NCI-H2227 (cell line): ENCODE results near the gene PIGL.
"Not testable (repeated sequence)": the region's sequence is repeated elsewhere in the genome, so short reads cannot be mapped to it uniquely, and the experiment has no call there.

Experiments
- DNase-seq: peaks from one replicate; lab custom pipeline; 2025; ENCODE audit not compliant: unreplicated experiment; lab: John Stamatoyannopoulos, UW

PIGL gene

DNA sequence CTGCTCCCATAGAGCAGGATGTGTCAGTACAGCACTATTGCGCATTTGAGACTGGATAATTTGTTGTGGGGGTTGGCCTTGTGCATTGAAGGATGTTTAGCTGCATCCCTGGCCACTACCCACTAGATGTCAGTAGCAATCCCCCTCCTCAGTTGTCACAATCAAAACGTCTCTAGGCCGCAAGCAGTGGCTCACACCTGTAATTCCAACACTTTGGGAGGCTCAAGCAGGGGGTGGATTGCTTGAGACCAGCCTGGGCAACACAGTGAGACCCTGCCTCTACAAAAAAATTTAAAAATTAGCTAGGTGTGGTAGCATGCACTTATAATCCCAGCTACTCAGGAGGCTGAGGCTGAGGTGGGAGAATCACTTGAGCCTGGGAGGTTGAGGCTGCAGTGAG is 87.8 kb downstream of the PIGL start:
- peak; percentile 30 for DNase-seq

DNA sequence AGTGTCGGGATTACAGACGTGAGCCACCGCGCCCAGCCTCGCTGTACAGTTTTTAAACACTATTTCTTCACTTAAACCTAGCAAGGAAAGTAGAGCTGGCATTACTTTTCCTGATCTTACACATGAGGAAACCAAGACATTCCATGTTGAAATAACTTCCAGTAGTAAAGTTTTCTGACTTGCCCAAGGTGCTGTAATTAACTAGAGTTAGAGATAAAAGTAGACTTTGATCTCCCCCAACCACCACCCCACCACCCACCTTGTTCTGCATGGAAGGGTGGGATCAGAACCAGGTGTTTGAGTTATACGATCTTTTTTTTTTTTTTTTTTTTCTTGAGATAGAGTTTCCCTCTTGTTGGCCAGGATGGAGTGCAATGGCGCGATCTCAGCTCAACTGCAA is 89.2 kb downstream of the PIGL start:
- no peak for DNase-seq

DNA sequence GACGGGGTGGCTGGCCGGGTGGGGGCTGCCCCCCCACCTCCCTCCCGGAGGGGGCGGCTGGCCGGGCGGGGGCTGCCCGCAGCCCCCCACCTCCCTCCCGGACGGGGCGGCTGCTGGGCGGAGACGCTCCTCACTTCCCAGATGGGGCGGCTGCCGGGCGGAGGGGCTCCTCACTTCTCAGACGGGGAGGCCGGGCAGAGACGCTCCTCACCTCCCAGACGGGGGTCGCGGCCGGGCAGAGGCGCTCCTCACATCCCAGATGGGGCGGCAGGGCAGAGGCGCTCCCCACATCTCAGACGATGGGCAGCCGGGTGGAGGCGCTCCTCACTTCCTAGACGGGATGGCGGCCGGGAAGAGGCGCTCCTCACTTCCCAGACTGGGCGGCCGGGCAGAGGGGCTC is 95.1 kb downstream of the PIGL start:
- not testable (repeated sequence) for DNase-seq

DNA sequence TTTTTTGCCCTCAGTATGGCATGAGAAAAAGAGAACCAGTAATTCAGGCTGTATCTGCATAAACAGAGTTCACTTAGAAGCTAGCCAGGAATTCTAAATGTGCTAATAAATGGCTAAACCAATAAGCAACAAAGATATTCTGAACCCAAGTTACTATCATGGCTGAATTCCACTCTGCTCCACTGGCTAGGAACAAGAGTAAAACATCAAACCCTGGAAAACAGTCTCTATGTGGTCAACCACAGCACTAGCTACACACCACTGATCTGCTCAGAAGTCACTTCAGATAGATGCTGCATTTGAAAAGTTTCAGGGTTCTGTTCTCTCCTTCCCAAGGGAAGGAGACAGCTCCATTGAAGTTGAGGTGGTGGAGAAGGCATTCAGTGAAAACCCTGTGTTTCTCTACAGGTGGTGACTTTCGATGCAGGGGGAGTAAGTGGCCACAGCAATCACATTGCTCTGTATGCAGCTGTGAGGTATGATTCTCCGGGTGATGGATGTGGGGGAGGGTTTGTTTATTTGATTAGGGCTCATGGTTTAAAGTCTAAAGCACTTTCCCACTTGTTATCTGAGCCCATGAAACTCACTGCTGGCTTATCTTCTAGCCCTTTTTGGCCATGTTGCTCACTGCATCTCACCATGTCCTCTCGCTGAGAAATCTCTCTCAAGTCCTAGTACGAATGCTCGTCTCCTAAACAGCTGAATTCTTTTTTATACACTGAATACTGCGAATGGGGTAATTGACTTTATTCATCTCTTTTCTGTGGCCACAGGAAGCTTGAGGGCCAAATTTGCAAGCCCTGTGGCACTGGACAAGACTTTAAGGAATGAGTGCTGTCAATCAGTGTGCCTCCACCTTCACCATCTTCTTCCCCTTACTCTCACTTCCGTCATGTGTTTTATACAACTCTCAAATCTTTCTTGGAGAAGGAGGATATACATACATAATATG is 96.4 kb downstream of the PIGL start:
- DNase-seq = no peak

DNA sequence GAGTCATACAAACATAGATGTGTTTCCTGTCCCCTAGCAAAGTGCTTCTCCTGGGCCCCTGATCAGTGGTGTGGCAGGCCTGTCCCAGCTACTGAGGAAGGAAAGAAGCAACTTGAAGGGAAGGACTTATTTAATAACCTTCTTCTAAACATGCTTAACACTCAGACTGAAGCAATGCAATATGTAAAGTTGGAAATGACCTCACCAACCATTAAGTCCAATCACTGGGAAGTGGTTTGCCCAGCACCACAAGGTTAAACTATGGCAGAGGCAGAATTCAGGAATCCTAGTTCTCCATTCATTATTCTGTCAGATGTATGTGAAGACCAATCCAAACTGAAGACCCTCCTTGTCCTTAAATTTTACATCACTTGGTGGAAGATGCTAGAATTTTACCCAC is 97.2 kb downstream of the PIGL start:
- no peak for DNase-seq

DNA sequence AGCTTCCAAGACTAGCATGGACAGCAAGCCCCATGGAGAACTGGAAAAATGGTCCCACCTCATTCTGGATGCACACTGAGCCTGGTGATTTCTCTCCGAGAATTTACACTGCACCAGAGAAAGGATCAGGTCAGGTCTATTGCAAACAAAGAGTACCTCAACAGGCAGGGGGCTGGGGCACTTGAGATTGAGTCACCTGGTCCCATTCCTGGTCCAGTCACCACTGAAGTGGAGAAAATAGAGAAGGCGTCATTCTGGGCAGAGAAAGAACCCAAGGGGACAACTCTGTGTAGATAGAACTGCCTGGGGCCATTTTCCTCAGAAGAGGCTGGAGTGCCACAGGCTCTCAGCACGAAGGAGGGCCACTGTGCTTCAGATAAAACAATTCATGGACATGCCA is 97.8 kb downstream of the PIGL start:
- DNase-seq = no peak

DNA sequence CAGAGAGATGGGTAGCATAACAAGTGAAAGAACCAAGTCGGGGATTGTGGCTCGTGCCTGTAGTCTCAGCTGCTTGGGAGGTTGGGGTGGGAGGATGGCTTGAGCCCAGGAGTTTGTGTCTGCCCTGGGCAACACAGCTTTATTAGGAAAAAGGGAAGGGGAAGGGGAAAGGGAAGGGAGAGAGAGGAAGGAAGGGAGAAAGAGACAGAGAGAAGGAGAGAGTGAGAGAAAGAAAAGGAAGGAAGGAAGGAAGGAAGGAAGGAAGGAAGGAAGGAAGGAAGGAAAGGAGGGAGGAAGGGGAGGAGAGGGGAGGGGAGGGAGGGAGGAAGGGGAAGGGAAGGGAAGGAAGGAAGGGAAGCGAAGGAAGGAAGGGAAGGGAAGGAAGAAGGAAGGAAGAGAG is 103.0 kb downstream of the PIGL start:
- no peak for DNase-seq

DNA sequence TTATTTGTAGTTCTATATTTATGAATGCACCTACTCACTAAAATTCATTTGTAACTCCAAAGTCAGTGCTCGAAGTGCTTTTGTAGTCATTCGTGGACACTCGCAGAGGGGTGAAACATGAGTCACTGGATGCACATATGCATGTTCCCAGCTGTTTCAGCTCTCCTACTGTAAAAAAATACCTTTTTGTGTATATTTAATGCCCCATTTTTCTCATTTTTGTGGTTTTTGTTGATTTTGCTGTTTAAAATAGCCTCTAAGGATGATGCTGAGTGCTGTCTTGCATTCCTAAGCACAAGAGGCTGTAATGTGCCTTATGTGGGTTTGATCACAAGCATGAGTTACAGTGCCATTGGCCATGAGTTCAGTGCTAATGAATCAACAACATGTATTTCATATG is 105.6 kb downstream of the PIGL start:
- DNase-seq = no peak

DNA sequence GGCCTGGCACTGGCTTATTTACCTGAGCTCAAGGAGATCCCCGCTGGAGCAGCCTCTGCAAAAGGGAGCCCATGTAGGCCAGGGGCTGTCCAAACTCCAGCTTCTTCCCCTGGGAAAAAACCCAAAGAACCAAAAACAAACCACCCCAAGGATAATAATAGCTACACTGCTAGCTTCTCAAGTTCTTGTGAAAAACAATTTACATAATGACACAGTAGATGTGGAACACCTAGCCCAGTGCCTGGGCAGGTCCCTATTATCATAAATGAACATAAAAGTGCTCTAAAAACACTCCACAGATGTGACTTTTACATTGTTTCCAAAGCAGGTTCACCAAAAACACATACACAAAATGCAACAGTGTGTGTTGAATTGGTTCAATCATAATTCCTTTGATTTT is 109.0 kb downstream of the PIGL start:
- no peak for DNase-seq

DNA sequence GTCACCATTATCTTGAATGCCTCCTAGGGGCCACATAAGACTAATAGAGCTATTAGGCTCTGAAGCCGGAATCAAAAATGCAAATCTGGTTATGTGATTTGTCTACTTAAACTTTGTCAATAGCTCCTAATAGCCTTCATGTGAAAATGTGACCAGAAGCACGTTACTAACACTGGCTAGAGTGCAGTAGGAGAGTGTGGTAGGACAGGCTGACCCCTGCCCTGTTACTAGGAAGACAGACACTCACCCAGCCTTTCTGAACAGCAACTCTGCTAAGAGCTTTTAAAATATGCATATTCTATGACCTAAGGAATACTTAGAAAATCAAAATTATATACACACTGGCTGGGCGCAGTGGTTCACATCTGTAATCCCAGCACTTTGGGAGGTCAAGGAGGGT is 110.0 kb downstream of the PIGL start:
- DNase-seq = no peak

DNA sequence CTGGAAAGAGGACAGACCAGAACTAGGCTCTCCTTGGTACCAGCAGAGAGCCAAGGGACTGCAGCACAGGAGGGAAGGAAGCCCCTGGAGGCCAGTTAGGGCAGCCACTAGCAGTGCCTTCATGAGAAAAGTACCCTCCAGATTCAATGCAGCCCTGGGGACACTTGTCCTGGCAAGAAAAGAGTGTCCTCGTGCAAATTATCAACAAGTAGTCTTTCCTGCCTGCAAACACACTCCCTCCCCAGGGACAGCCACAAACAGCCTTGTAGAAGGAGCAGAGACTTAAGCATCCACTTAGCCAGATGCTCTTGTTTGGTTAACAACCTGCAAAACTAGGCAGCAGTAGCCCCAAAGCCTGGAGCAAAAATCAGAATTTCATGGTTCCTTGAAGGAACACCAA is 112.0 kb downstream of the PIGL start:
- no peak for DNase-seq

DNA sequence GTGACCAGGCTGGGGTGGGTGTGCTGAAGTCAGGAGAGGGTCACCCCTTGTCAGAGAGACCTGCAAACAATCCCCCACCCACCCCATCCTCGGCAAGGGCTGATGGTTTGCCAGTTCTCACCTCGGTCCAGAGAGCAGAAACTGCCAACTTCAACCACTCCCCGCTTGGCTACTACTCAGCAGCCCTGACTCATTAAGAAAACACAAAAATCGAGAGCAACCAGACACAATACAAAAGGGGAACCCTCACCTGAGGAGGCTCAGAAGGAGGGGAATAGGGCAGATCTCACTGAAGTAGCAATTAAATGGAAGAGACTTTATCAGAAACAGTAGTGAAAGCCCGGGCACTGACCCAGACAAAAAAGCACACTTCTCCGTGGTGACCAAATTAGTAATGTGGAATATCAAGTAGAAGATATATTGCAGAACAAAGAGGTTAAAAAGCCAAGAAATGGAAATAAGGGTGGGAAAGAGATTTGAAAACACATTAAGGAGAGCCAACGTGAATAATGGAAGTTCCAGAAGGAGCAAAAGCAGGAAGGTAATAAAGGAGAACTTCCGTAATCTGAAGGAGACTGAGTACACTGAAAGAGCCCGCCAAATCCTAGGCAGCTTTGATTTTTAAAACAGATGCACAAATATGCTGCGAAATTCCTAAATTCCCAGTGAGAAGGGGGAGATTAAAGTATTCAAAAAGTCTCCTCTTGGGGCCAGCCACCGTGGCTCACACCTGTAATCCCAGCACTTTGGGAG is 112.7 kb downstream of the PIGL start:
- no peak for DNase-seq

DNA sequence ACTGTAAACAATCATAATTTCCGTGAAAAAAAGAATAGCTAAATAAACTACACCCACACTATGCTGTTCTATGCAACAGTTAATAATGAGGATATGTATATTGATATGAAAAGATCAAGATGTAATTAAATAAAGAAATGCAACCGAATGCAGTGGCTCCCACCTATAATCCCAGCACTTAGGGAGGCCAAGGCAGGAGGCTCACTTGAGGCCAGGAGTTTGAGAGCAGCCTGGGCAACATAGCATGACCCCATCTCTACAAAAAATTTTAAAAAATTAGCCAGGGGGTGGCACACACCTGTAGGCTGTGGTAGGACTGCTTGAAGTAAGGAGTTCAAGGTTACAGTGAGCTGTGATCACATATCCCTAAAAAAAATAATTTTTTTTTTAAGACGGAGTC is 121.4 kb downstream of the PIGL start:
- DNase-seq = no peak

DNA sequence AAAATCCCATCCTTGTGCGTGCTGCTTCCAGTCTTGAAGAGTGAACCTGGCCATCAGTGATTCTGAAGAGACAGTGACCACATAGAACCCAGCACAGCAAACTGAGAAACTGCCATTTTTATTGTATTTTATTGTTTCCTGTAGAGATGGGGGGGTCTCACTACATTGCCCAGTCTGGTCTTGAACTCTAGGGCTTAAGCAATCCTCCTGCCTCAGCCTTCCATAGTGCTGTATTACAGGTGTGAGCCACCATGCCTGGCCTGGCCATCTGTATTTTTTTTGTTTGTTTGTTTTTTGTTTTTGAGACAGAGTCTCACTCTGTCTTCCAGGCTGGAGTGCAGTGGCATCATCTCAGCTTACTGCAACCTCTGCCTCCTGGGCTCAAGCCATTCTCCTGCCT is 122.4 kb downstream of the PIGL start:
- DNase-seq = no peak

DNA sequence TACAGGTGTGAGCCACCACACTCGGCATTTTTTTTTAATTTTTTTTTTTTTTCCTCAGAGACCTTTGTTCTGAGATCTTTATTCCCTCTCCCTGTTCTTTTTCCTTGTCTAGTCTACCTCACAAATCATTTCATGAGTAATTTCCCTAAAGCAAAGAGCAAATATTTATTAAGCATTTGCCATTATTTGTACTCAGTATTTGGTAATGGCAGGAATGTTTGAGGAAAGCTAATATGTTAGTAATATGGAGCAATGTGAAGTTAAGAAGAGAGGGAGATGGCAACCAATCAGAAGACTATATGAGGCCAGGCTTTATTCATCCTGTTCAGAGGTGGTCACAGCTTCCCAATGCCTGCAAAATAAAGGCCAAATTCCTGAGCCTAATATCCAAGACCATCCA is 122.9 kb downstream of the PIGL start:
- DNase-seq = no peak

DNA sequence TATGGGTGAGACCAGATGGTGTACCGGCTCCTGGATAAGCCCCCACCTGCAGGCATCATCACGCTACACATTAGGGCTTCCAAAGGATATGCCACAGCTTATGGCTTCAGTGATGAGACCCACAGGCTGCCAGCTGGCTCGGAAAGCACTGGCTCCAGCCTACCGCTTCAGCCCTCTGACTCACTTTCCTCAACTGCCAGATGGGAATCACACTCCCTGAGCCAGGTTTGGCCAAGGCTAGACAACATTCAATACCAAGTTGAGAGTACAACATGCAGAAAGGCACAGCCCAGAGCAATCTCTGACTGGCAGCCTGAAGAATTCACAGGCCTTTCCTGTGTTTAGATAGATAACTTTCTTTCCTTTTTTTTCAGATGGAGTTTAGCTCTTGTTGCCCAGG is 126.0 kb downstream of the PIGL start:
- no peak for DNase-seq

DNA sequence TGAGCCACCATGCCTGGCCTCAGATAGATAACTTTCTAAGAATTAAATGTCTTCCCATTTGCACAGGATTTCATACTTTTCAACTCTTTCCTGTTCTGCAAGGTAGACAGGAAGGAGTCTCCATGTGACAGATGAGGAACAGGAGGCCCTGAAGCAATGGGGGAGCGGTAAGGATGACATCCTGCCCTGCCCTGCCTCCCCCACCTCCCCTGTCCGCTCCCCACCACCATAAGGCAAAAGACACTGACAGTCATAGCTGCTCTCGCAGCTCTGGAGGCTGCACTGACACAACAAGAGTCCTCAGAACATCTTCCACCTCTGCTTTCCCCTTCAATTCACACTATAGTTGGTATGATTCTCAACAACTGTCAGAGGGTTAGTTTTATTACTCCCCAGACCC is 126.6 kb downstream of the PIGL start:
- no peak for DNase-seq

DNA sequence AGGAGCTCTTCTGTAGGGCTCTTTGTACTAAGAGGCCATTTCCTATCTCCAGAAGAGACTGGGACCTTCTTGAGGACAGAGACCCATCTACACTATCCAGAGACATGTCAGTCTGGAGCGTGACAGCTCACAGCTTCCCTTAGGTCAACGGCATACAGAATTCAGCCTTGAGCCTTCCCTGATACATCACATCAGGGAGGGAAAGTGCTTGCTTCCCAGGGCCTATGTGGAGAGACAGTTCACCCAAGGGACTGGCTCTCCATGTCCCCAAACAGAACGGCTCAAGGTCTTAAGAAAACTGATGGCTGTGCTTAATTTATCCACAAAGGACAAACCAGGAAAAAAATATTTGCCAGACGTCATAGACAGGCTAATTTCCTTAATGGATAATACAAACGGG is 128.6 kb downstream of the PIGL start:
- DNase-seq = no peak

DNA sequence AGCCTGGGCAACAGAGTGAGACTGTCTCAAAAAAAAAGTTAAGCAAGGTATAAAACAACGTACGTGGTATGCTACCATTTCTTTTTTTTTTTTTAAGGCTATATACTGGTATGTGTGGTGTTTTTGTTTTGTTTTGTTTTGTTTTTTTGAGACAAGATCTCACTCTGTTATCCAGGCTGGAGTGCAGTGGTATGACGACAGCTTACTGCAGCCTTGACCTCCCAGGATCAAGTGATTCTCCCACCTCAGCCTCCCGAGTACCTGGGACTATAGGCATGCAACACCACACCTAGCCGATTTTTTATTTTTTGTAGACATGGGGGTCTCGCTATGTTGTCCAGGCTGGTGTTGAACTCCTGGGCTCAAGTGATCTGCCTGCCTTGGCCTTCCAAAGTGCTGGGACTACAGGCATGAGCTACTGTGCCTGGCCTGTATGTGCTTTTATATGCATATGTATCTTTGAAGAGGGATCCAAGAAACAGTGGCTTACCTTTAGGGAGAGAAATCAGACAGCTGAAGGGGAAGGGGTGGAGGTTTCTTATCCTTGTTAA is 129.8 kb downstream of the PIGL start:
- DNase-seq = no peak

DNA sequence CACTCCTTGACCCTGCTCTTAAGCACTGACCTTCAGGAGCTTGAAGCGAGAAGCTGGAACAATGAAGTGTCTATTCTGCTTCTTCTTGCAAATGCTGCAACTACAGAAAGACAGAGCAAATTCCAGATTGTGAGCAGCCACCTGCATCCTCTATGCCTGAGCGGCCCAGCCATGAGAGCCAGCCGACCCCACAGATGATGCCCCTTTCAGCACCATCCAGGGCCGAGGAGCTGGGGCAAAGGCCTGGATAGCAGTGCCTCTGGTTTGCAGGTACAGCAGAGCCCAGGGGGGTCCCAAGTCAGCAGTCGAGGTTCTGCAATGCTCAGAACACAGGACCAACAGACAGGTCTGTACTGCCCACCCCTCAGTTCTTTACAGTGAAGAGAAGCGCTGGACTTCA is 131.6 kb downstream of the PIGL start:
- DNase-seq = no peak

DNA sequence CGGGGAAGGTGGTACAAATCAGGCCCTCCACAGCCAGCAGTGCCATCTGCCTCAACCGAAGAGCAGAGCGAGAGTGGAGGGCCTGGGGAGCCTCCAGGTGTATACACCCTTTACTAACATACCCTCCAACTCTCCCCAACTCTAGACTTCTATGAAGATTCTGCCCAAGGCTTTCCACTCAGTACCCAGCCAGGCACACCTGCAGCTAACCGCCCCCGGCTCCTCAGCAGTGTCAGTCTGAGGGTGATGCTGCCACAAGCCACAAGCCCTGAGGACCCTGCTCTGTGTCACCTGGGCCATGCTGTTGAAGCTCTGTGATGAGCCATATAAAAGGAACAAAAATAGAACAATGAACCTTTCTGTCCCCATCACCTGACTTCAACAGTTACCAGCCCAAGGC is 132.4 kb downstream of the PIGL start:
- DNase-seq = no peak

DNA sequence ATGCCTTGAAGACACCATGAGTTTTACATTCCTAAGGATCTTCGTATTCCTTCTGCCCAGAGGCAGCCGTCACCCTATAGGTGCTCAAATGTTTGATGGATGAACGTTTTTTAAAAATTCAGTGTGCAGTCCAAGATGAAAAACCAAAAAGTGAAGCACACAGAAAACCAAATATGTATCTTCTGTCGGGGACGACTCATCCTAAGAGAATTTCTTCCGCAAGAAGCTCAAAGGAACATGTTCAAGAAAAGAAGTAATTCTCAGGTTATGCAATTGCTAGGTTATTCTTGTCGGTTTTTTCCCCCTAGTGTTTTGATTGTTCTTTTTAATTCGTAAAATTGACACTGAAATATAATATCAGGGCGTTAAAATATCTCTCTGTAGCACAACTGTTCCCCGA is 134.8 kb downstream of the PIGL start:
- no peak for DNase-seq
